Bone marrow (tissue), 2 donors: Measurements from ENCODE around the gene CTF1.
A peak's percentile ranks its signal among the peaks of the same experiment; 100 is the strongest.
"Not testable (repeated sequence)": the region's sequence is repeated elsewhere in the genome, so short reads cannot be mapped to it uniquely, and the experiment has no call there.

ENCODE experiments used
- DNase-seq, 2 donors: peaks; one replicate each; lab custom pipeline; 2025; lab: John Stamatoyannopoulos, UW

The CTF1 gene, protein sequence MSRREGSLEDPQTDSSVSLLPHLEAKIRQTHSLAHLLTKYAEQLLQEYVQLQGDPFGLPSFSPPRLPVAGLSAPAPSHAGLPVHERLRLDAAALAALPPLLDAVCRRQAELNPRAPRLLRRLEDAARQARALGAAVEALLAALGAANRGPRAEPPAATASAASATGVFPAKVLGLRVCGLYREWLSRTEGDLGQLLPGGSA

DNA sequence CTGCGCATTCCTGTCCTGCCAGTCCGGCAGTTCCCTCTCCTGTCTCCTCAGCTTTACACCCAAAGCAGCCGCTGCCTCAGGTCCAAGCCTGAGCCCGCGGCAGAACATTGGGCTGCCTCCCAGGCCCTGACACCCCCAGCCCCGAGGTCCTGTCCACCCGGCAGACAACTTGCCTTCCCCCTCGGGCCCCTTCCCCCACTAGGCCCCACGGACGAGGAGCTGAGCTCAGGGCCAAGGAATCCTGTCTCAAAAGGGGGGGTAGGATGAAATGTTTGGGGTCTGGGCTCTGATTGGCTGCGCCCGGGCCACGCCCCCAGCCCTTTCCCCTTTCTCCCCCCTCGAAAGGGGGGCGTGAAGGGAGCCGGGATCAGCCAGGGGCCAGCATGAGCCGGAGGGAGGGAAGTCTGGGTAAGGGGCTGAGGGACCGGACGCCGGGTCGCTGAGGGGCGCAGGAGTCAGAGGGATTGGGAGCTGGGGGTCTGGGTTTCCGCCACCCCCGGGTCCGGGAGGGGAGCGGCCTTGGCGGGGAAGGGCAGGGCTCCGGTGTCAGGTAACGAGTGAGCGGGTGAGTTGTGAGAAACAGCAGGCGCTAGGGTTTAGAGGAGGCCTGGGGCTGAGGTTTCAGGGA is at the start of gene CTF1:
CTF1 (plus strand) TSS at position 354 of the 628 bp plus-strand sequence; CDS start at position 384, 30 bp downstream.
- DNase-seq, result no peak

DNA sequence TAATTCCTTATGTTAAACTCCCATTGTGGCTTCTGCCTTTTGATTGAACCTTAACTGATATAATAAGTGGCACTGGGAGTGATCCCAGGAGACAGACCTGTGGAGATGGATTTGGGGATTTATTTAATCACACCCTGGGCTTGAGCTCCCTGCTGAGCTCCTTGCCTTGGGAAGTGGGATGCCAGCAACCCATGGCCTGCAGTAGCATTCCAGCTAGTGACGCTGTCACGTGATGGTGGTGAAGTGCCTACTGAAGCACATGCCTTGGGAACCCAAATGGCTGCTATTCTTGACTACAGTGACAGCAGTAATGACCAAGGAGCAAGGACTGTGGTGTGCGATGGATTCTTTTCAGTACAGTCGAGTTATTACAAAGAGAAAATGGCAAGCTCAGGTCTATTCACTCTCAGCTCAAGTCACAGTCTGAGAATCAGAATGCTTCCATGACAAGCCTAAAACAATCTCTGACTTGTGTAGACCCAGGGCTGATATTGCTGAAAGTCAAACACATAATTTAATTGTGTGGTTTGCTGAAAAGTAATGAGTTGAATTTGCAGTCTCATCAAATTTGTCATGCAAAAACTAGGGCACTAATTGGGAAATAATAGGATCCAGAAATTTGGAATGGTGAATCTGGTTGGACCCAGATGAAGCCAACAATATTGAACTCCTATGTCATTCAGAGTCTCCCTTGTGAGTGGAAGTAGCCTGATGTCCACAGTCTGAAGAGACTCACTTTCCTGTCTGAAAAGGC is 49.6 kb upstream of the CTF1 start:
- no peak for DNase-seq

DNA sequence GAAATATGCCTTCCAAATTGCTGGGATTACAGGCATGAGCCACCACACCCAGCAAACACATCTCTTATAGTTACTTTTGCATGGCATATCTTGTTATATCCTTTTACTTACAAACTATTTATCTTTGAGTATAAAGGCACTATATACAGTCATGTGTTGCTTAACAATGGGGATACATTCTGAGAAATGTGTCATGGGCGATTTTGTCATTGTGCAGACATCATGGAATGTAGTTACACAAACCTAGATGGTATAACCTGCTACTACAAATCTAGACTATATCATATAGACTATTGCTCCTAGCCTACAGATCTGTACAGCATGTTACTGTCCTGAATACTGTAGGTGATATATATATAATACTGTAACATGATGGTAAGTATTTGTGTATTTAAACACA is 46.2 kb upstream of the CTF1 start:
- DNase-seq, result no peak

DNA sequence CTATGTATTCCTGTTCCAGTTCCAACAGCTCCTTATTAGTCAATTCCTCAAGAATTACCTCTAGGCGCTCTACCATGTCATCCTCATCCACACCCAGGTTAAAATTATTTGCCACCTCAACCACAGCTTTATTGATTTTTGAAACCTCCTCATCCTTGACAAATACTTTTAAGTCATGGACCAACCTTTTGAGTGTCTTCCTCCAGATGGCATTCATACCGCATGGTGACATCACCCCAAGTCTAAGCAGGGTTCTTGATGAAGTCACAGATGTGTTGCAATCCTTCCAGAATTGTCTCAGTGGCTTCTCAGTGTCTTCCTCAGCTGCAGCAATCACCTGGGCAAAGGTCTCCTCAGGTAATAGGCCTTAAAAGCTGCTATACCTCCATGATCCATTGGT is 42.7 kb upstream of the CTF1 start:
- DNase-seq, result no peak

DNA sequence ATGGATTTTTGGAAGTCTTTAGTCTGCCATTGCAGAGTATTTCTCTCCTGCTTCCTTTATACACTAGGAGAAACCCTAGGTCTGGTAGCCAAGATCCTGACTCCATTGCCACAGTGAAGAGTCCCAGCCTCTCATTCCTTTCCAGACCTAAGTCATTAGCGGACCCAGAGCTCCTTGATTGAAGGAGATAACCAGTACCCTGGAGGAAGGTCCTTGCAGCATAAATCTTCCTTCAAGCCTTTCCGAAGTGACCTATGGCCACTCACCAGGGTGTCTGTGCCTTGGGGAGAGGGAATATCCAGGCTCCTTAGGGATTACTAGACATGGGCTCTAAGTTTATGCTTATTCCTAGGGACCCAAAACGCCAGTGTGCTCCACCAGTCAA is 38.3 kb upstream of the CTF1 start:
- no peak for DNase-seq

DNA sequence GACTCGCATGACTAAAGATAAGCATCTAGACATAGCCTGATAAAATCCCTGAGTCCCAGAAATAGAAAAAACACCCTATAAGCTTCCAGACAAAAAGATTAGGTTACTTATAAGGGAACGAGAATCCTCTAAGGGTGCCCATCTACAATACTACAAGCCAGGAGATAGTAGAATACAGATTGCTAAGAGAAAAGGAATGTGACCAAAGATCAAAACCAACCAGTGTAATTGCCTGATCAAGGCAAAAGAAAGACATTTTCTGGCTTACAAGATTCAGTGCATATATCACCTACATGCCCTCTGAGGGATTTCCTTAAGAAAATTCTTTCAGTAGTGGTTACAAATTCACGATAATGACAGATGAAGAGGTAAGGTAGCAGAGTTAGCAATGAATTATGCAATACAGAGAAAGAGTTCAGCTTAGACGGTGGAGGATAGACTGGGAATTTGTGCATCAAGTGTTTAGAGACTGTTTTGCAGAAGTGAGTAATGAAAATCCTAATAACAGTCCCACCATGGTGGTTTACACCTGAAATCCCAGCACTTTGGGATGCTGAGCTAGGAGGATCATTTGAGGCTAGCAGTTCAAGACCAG is 37.5 kb upstream of the CTF1 start:
- no peak for DNase-seq

DNA sequence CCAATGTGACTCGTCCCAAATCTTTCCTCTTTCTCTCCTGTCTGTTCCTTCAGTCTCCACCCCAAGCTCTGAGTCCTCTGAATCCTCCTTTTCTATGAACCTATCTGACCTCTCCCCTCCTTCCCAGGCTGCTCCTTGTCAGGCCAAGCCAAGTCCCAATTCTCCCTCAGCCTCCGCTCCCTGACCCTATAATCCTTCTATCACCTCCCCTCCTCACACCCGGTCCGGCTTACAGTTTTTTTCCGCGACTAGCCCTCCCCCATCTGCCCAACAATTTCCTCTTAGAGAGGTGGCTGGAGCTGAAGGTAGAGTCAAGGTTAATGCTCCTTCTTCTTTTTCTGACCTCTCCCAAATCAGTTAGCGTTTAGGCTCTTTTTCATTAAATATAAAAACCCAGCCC is 35.7 kb upstream of the CTF1 start:
- DNase-seq, result not testable (repeated sequence)

DNA sequence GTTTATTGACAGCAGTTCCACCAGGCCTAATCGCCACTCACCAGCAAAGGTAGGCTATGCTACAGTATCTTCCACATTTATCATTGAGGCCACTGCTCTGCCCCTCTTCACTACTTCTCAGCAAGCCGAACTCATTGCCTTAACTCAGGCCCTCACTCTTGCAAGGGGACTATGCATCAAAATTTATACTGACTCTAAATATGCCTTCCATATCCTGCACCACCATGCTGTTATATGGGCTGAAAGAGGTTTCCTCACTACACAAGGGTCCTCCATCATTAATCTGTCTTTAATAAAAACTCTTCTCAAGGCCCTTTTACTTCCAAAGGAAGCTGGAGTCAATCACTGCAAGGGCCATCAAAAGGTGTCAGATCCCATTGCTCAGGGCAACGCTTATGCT is 33.2 kb upstream of the CTF1 start:
- not testable (repeated sequence) for DNase-seq

DNA sequence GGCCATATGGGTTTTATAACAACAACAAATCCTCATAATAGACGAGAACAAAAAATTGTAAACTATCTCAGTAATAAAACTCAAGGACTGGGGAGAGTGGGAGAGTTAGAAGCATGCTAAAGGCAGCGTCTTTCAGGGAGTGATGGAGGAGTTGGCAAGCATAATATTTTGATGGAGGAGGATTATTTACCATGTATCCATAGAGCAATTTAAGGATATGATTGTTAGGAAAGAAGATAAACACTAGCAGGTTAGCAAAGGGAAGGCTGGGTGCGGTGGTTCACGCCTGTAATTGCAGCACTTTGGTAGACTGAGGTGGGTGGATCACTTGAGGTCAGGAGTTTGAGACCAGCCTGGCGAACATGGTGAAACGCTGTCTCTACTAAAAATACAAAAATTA is 30.4 kb upstream of the CTF1 start:
- no peak for DNase-seq

DNA sequence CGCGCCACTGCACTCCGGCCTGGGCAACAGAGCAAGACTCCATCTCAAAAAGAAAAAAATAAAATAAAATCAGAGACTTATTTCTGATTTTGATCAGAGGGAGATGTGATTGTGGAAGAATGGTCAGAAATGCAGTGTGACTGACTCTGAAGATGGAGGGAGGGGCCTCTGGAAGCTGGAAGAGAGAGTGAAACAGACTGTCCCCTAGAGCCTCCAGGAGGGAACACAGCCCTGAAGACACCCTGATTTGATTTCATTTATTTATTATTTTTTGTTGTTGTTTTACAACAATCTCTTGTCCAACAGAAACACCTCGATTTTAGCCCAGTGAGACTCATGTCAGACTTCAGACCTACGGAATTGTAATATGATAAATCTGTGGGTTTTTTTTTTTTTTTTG is 28.7 kb upstream of the CTF1 start:
- no peak for DNase-seq

DNA sequence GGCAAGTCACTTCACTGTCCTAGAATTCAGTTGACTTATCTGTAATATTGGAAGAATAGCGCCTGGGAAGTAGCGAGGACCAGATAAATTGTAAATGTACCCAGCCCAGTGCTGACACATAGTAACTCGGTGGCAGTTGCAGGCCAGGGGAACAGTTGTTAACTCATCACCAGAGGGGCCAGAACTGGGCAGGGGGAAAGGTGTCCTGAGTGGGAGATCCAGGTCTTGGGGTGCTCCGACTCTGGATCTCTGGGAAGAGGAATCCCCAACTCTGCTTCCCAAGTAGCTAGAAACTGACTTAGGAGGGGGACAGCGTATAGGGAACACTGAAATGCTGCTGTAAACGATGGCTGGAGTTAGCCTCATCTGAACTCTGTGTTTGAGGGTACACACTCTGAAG is 25.5 kb upstream of the CTF1 start:
- DNase-seq, result no peak

DNA sequence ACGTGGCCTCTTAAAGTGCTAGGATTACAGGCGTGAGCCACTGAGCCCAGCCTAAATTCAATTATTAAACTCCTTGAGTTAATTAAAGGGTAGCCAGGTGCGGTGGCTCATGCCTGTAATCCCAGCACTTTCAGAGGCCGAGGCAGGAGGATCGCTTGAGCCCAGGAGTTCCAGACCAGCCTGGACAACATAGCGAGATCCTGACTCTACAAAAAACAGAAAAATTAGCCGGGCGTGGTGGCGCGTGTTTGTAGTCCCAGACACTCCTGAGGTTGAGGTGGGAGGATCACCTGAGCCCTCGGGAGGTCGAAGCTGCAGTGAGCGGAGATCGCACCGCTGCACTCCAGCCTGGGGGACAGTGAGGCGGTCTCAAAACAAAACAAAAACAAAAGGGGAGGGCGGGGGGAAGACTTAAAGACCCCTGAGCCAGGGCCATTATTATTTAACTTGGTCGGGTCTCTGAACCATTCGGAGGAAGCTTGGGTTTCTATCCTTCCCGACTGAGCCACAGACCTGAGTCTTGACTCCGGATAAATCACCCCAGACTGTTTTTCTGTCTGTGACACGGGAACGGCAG is 22.1 kb upstream of the CTF1 start:
- no peak for DNase-seq

DNA sequence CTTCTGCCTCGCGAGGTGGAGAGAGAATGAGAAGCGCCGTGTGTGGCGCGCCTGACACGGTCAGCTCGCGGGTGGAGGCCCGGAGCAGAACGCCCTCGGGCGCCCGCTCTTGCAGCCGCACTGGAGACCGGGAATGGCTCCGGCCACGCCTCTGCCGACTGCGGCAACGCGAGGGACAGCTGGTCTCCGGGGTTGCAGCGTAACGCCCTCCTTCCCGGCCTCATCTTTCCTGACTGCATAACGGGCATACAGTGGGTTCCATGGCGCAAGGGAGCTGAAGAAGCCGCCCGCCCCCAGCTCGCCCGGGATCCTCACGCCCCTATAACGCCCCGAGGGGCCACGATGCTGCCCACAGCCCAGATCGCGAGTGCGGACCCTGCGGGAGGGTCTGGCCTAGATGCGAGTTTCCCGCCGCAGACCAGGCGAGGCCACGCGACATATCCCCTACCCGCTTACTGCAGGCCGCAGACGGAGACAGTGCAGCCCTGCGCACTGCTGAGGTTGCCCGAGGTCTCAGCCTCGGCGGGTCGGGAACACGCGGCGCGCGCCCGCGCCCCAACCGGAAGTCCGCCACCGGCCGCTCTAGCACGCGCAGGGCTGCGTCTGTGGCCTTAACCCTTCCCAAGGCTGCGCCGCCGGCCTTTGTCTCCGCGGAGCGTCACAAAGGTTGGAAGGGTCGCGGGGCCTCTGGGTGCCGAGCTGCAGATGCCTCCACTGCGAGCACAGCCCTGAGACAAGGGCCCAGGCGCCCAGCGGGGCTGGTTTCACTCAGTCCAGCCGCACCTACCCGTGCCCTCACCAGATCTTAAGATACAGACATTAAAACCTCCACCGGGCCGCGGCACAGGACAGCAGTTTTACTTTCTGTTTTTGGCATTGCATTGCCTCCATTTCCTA is 21.3 kb upstream of the CTF1 start:
- peak; percentile 73 to 75 for DNase-seq

DNA sequence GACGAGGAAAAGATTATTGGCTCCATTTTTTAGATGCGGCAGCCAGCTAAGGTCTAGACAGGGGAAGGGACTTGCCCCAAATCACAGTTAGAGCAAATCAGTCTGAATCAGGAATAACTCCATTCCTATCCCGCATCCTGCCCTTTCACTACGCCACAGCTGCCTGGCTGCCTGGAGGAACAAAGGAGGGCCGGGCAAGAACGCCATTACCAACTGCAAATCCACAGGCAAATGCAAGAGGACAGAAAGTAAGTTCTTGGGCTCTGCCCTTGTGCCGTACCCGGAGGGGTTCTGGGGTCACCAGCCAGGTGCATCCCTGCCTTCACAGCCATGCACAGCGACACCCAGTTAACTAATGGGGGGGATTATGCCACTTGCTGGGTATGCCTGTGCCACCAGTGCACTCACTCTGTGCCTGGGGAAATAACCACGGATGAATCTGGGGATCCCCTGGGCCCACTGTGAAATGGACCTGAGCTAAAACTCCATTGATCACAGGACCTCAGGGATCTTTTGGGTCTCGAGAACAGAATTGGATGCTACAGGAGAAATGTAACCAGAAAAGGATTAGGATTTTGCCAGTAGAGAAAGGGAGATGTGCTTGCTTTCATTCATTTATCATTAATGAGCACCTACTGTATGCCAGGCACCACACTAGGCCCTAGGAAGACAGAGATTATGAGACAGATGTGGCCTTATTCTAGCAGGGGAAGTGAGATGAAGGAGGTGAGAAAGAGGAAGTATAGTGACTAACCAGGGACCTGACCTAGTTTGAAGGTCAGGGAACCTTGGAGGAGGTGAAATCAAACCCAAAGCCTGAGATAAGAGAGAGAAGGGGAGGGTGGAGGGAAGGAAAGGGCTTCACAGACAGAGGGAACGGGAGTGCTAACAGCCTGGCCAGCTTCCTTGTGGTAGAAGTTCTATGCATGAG is 20.3 kb upstream of the CTF1 start:
- peak; percentile 10 to 67 for DNase-seq

DNA sequence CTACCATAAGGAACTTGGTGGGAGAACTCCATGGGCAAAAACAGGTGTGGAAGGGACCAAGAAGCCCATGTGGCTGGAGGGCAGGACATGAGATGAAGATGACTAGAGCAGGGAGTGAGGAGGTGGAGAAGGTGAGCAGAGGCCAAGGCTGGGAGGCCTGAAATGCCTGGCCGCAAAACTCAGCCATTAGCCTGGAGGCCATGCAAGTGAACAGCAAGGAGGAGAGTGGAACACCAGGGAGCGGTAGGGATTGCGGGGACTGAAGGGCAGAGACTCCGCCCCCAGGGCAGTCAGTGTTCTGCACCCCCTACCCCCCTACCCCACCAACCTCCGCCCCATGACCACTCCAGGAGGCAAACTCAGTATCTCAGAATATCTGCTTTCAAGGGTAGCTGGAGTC is 19.5 kb upstream of the CTF1 start:
- no peak for DNase-seq

DNA sequence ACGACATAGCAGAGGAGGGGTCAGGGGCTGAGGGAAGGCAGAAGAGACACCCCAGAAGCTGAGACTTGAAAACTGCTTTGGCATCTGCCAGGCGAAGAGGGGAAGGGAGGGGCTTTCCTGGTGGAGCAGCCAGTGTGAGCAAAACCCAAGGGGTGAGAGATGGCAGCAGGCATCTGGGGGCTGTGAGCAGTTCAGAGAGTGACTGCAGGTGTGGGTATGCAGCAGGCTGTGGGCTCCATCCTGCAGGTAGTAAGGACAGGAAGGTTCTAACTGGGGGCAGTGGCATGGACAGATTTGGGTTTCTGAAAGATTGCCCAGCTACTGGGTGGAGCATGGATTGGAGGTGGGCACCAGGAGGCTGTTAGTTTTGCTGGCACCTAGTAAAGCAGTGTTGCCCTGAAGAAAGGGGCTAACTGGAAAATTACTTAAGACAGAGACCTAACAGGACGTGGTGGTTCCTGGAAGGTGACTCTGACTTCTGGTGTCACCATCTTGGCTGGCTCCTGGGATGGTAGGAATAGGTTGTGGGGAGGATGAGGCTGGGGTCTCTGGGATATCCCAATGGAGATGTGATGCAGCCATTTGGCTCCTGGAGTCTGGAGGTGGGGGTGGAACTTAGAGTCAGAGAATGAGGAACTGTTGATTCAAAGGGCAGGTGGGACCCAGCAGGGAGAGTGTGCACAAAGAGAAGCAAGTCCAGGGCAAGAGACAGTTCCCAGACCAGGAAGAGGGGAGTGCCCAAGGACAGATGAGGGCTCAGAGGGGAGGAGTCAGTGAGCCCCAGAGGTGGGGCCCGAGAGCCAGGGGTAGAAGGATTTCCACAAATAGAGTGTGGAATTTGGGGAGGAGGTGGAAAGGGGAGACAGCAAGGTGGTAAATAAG is 13.7 kb upstream of the CTF1 start:
- DNase-seq, result no peak

DNA sequence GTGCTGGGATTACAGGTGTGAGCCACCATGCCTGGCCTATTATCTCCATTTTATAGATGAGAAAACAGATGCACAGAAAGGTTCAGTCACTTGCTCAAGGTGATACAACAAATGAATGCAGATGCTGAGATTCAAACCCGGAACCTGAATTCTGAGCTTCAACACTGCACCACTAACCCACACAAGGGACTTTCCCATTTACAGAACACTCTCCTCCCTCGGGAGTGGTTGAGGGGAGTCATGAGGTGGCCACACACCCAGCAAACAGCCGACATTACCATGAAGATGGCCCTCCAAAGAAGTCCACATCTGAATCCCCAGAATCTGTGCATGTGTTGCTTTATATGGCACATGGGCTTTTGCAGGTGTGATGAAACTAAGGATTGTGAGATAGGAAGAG is 11.7 kb upstream of the CTF1 start:
- DNase-seq, result no peak

DNA sequence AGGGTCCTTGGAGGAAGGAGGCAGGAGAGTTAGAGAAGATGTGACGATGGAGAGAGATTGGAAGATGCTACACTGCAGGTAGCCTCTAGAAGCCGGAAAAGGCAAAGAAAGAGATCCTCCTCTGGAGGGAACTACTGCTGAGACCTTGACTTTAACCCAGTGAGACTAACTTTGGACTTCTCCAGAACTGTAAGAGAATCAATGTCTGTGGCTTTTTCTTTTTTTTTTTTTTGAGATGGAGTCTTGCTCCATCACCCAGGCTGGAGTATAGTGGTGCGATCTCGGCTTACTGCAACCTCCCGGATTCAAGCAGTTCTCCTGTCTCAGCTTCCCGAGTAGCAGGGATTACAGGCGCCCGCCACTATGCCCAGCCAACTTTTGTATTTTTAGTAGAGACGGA is 11.2 kb upstream of the CTF1 start:
- no peak for DNase-seq

DNA sequence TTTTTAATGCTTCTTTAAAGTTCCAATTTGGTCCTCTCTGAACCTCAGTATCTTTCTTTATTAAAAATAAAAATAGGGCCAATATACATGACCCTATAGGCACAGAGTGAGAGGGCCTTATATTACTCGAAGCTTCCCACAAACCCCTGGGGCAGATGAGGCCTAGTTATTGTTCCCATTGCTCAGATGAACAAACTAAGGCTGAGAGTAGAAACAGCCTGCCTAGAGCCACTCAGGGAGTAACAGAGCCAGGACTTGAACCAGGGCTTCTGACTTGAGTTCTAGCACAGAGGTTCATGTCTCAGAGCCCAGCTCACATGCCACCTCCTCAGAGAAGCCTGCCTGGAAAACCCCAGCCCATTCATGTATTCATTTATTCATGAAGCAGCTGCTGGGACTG is 10.3 kb upstream of the CTF1 start:
- DNase-seq, result no peak

DNA sequence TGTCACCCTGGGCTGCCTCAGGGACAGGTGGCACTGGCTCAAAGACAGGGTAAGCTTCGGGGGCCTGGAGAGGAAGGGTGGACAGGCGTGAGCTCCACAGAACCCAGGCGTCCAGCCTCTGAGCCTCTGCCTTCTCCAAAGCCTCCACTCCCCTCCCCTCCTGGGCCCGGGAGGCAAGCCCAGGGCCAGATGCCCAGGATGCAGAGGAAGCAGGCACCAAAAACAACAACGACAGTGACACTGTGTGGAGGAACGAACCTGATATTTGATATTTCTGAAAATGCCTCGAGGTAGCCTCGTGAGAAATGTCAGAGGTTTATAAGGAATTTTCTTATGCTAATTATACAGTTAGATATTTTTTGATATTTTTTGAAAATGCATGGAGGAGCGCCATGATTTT is 8.5 kb upstream of the CTF1 start:
- no peak for DNase-seq
